BE2C (cell line): Measurements from ENCODE around the gene SIPA1L3.

ENCODE experiments used
- DNase-seq: peaks from one replicate; pipeline ENCODE4 v3.0.0-alpha.2; 2020
- H3K27me3 ChIP-seq: fragments of 250-450 bp; sonication (Bioruptor Pico); 2 replicates; pipeline ENCODE4 v1.5.1; 2020; ENCODE audit warnings: mild to moderate bottlenecking
- H3K36me3 ChIP-seq: fragments of 250-450 bp; sonication (Bioruptor Pico); 2 replicates; pipeline ENCODE4 v1.5.1; 2020; ENCODE audit warnings: mild to moderate bottlenecking
- H3K4me1 ChIP-seq: fragments of 250-450 bp; sonication (Bioruptor Pico); 2 replicates; pipeline ENCODE4 v1.5.1; 2020
- H3K4me3 ChIP-seq: 2 replicates; pipeline ENCODE4 v1.5.1; 2011; ENCODE audit warnings: low read depth, low read length
- H3K9me3 ChIP-seq: fragments of 250-450 bp; sonication (Bioruptor Pico); 2 replicates; pipeline ENCODE4 v1.5.1; 2020
- CTCF ChIP-seq: IDR thresholded peaks from 2 replicates; pipeline ENCODE4 v1.5.1; 2012; ENCODE audit warnings: mild to moderate bottlenecking, low read depth, low read length

Gene SIPA1L3

DNA sequence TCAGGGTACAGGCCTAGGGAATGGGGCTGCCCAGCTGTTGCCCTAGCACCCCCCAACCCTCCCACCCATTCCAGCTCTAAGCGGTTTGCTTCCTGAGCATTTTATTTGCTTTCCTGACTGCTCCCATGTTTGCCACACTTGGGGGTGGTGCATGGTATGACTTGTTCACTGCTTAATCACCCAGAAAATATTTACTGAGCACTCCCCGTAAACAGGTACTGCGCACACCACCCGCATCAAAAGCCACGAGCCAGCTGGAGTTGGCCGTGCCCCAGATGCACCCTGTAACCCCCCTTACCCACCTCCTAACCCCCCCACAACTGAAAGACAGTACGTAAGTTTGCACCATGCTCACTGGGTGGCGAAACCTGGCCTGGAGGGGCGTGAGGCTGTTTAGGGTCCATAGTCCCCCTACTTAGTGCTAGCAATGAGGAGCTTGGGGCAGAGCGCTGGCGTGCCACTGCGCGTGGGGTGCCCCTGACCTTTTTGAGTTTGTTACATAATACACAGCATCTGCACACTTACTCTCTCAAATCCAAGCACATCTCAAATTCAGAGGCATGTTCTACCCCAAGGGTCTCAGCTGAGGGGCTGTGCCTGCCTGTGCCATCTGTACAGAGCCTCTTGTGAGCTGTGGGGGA, 287.2 kb downstream of the SIPA1L3 start:
- no peak for DNase-seq
- Histone ChIP-seq H3K4me1 (peaks cover 3% of the 10 kb centered on the region; the same call in 1 of the 2 replicates), H3K36me3 (peaks cover 6% of the 10 kb centered on the region), H3K9me3 (no peaks in the 10 kb centered on the region), H3K4me3 (no peak overlapping the region; the same call in 1 of the 2 replicates), H3K27me3 (no peaks in the 10 kb centered on the region)
- TF ChIP-seq CTCF = no peak

- Histone ChIP-seq H3K9me3 (no peaks in the 10 kb centered on the region), H3K36me3 (peaks cover 3% of the 10 kb centered on the region; the same call in 1 of the 2 replicates), H3K4me1 (peaks cover 6% of the 10 kb centered on the region; the same call in 1 of the 2 replicates), H3K4me3 (no peak overlapping the region), H3K27me3 (no peaks in the 10 kb centered on the region)
- TF ChIP-seq CTCF = no peak
- DNase-seq = no peak
Observed at GRCh38 chr19:38195237-38195636, 288.2 kb downstream of the SIPA1L3 start.

GRCh38 chr19:38196245-38196837, 289.3 kb downstream of the SIPA1L3 start:
- TF ChIP-seq CTCF = no peak

DNA sequence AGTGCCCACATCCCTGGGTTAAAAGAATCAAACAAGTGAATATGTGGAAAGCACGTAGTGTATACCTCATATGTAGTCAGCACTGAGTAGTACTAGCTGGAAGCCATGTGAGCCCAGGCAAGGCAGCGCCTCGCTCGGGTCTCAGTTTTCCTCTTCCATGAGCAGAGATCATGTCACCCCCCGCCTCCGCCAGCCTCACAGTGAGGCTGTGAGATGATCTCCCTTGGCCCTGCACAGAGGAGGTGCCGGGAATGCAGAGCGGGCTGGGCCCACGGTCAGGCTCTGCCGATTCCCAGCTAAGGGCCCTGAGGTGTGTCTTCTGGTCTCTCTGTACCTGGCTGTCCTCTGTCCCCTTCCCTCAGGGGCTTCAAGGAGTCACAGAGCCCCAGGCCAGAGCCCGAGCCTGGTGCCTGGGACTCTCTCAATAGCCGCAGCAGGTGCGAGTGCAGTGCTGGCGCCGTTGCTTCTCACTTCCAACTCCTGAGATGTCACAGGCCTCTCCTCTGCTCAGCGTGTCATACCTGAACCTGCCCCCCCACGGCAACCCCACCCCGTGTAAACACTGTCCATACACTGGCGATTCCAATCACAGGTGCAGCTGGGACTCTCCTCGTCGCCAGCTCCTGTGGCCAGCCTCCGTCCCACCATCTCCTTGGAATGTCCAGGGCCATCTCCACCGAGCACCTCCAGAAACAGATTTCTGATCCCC, 290.1 kb downstream of the SIPA1L3 start:
- Histone ChIP-seq H3K4me3 (no peak overlapping the region), H3K36me3 (peaks cover 3% of the 10 kb centered on the region; the same call in 1 of the 2 replicates), H3K9me3 (no peaks in the 10 kb centered on the region), H3K27me3 (no peaks in the 10 kb centered on the region), H3K4me1 (peaks cover 6% of the 10 kb centered on the region; the same call in 1 of the 2 replicates)
- DNase-seq = no peak
- no peak for TF ChIP-seq CTCF

More at GRCh38 chr19:38196245-38196837, 289.3 kb downstream of the SIPA1L3 start:
- peaks cover 6% of the 10 kb centered on the region; the same call in 1 of the 2 replicates for H3K4me1 ChIP-seq
- no peak for DNase-seq
- no peak overlapping the region for H3K4me3 ChIP-seq
- H3K36me3 ChIP-seq = peaks cover 3% of the 10 kb centered on the region; the same call in 1 of the 2 replicates
- no peaks in the 10 kb centered on the region for H3K27me3 ChIP-seq
- no peaks in the 10 kb centered on the region for H3K9me3 ChIP-seq

GRCh38 chr19:38197937-38198704, 291.1 kb downstream of the SIPA1L3 start:
- peaks cover 6% of the 10 kb centered on the region; the same call in 1 of the 2 replicates for H3K4me1 ChIP-seq
- DNase-seq = no peak
- no peak overlapping the region for H3K4me3 ChIP-seq
- no peaks in the 10 kb centered on the region for H3K9me3 ChIP-seq
- no peaks in the 10 kb centered on the region for H3K27me3 ChIP-seq
- H3K36me3 ChIP-seq = peaks cover 3% of the 10 kb centered on the region; the same call in 1 of the 2 replicates
- no peak for TF ChIP-seq CTCF
